WTC11 (cell line): Measurements from ENCODE around the gene ELL3. TPM values are rescaled to one million over a fixed set of nuclear protein-coding genes. Genes with fewer than 3 reads are reported as not detected.

ENCODE experiments used
- ATAC-seq: fragments of 200-7000 bp; cut with Tn5 transposase; 2 replicates; pipeline ENCODE4 v1.10.0; 2021; ENCODE audit warnings: mild to moderate bottlenecking, moderate library complexity
- CTCF ChIA-PET: fragments of 300-600 bp; sonication (Branson Sonifier 250); formaldehyde crosslinking; loops from one replicate; lab custom pipeline; 2021; ENCODE audit warnings: antibody characterized with exemption; lab: Charles Lee
- POLR2A ChIA-PET: fragments of 350-600 bp; sonication (Branson Sonifier 250); formaldehyde crosslinking; loops from one replicate; lab custom pipeline; 2021; ENCODE audit warnings: antibody characterized with exemption; lab: Charles Lee
- DNase-seq: peaks from one replicate; pipeline ENCODE4 v3.0.0; 2021; ENCODE audit warnings: low spot score
- H3K27ac Mint-ChIP-seq: 2 replicates; pipeline ENCODE4 v1.8.0; 2021; ENCODE audit warnings: mixed read lengths
- H3K27me3 Mint-ChIP-seq: 2 replicates; pipeline ENCODE4 v1.8.0; 2021; ENCODE audit warnings: low read depth, mild to moderate bottlenecking, moderate library complexity, mixed read lengths
- H3K36me3 Mint-ChIP-seq: 2 replicates; pipeline ENCODE4 v1.8.0; 2021; ENCODE audit warnings: mixed read lengths
- H3K4me1 Mint-ChIP-seq: 2 replicates; pipeline ENCODE4 v1.8.0; 2022; ENCODE audit warnings: mixed read lengths
- H3K4me3 Mint-ChIP-seq: 2 replicates; pipeline ENCODE4 v1.8.0; 2021; ENCODE audit warnings: mild to moderate bottlenecking, moderate library complexity, mixed read lengths
- H3K9me3 Mint-ChIP-seq: 2 replicates; pipeline ENCODE4 v1.8.0; 2021; ENCODE audit warnings: mixed read lengths
- AR ChIP-seq: fragments of 250-450 bp; sonication (Bioruptor Pico); IDR thresholded peaks from 2 replicates; pipeline ENCODE4 v1.9.0; 2021; ENCODE audit warnings: mild to moderate bottlenecking
- ATF1 ChIP-seq: sonication (generic); formaldehyde crosslinking; IDR thresholded peaks from 2 replicates; pipeline ENCODE4 v1.8.1; 2023; ENCODE audit warnings: mild to moderate bottlenecking, moderate library complexity, missing genetic modification reagents
- ATF3 ChIP-seq: sonication (generic); formaldehyde crosslinking; conservative IDR thresholded peaks from 2 replicates; pipeline ENCODE4 v1.8.1; 2022; ENCODE audit warnings: mild to moderate bottlenecking, missing genetic modification reagents
- CREM ChIP-seq: sonication (generic); formaldehyde crosslinking; IDR thresholded peaks from 2 replicates; pipeline ENCODE4 v1.8.1; 2022; ENCODE audit warnings: mild to moderate bottlenecking, missing genetic modification reagents, moderate library complexity
- E2F5 ChIP-seq: sonication (generic); formaldehyde crosslinking; IDR thresholded peaks from 2 replicates; pipeline ENCODE4 v1.8.1; 2022; ENCODE audit warnings: mild to moderate bottlenecking, moderate library complexity, missing genetic modification reagents
- ERG ChIP-seq: fragments of 250-450 bp; sonication (Bioruptor Pico); IDR thresholded peaks from 2 replicates; pipeline ENCODE4 v1.8.0; 2021; ENCODE audit warnings: mild to moderate bottlenecking
- FOXK1 ChIP-seq: sonication (generic); formaldehyde crosslinking; IDR thresholded peaks from 2 replicates; pipeline ENCODE4 v1.8.0; 2022; ENCODE audit warnings: mild to moderate bottlenecking, moderate library complexity, missing genetic modification reagents
- GABPB1 ChIP-seq: sonication (generic); formaldehyde crosslinking; IDR thresholded peaks from 2 replicates; pipeline ENCODE4 v1.8.1; 2023; ENCODE audit warnings: mild to moderate bottlenecking, missing genetic modification reagents
- GTF2I ChIP-seq: fragments of 250-450 bp; sonication (Bioruptor Pico); conservative IDR thresholded peaks from 2 replicates; pipeline ENCODE4 v1.4.0; 2021; ENCODE audit warnings: mild to moderate bottlenecking
- IRF1 ChIP-seq: sonication (generic); formaldehyde crosslinking; IDR thresholded peaks from 2 replicates; pipeline ENCODE4 v1.8.0; 2023; ENCODE audit warnings: missing genetic modification reagents
- JUN ChIP-seq: sonication (generic); formaldehyde crosslinking; IDR thresholded peaks from 2 replicates; pipeline ENCODE4 v1.8.0; 2023; ENCODE audit warnings: mild to moderate bottlenecking, missing genetic modification reagents
- MAX ChIP-seq: sonication (generic); formaldehyde crosslinking; IDR thresholded peaks from 2 replicates; pipeline ENCODE4 v1.8.0; 2022; ENCODE audit warnings: mild to moderate bottlenecking, missing genetic modification reagents
- MLX ChIP-seq: sonication (generic); formaldehyde crosslinking; IDR thresholded peaks from 2 replicates; pipeline ENCODE4 v1.8.1; 2023; ENCODE audit warnings: mild to moderate bottlenecking, missing genetic modification reagents, moderate library complexity
- NFATC4 ChIP-seq: fragments of 250-450 bp; sonication (Bioruptor Pico); IDR thresholded peaks from 2 replicates; pipeline ENCODE4 v1.9.0; 2021; ENCODE audit warnings: mild to moderate bottlenecking
- NR3C1 ChIP-seq: sonication (generic); formaldehyde crosslinking; conservative IDR thresholded peaks from 2 replicates; pipeline ENCODE4 v1.8.1; 2023; ENCODE audit warnings: low read depth, mild to moderate bottlenecking, missing genetic modification reagents
- RELA ChIP-seq: sonication (generic); formaldehyde crosslinking; IDR thresholded peaks from 2 replicates; pipeline ENCODE4 v1.8.1; 2022; ENCODE audit warnings: missing genetic modification reagents, mild to moderate bottlenecking, borderline replicate concordance
- RORB ChIP-seq: fragments of 250-450 bp; sonication (Bioruptor Pico); IDR thresholded peaks from 2 replicates; pipeline ENCODE4 v1.9.0; 2021; ENCODE audit warnings: mild to moderate bottlenecking
- SMAD4 ChIP-seq: sonication (generic); formaldehyde crosslinking; IDR thresholded peaks from 2 replicates; pipeline ENCODE4 v1.8.0; 2022; ENCODE audit warnings: mild to moderate bottlenecking, missing genetic modification reagents
- TCF7 ChIP-seq: sonication (generic); formaldehyde crosslinking; IDR thresholded peaks from 2 replicates; pipeline ENCODE4 v1.8.0; 2022; ENCODE audit warnings: mild to moderate bottlenecking, low read depth, missing genetic modification reagents, moderate library complexity
- TEAD1 ChIP-seq: sonication (generic); formaldehyde crosslinking; IDR thresholded peaks from 2 replicates; pipeline ENCODE4 v1.8.0; 2022; ENCODE audit warnings: mild to moderate bottlenecking, missing genetic modification reagents
- TP53 ChIP-seq: sonication (generic); formaldehyde crosslinking; IDR thresholded peaks from 2 replicates; pipeline ENCODE4 v1.8.1; 2023; ENCODE audit warnings: mild to moderate bottlenecking, missing genetic modification reagents
- ZBTB21 ChIP-seq: sonication (generic); formaldehyde crosslinking; IDR thresholded peaks from 2 replicates; pipeline ENCODE4 v1.8.1; 2023; ENCODE audit warnings: mild to moderate bottlenecking, missing genetic modification reagents, borderline replicate concordance
- ZNF121 ChIP-seq: sonication (generic); formaldehyde crosslinking; IDR thresholded peaks from 2 replicates; pipeline ENCODE4 v1.8.0; 2023; ENCODE audit warnings: missing genetic modification reagents
- ZNF219 ChIP-seq: sonication (generic); formaldehyde crosslinking; IDR thresholded peaks from 2 replicates; pipeline ENCODE4 v1.8.0; 2023; ENCODE audit warnings: missing genetic modification reagents, mild to moderate bottlenecking, borderline replicate concordance
- ZNF281 ChIP-seq: sonication (generic); formaldehyde crosslinking; IDR thresholded peaks from 2 replicates; pipeline ENCODE4 v1.8.0; 2023; ENCODE audit warnings: mild to moderate bottlenecking, missing genetic modification reagents
- total RNA-seq: library from RNA; stranded (reverse); gene quantifications from 3 replicates; pipeline ENCODE4 v1.2.3, GENCODE V29; 2021

Gene ELL3
- total RNA-seq, 1 experiment from 2014 or later: 8.8 TPM

- peak; percentile 20; the same call in 1 of the 2 replicates for TF ChIP-seq ZNF281
- 0 out of 2 replicates have a peak, but pooled peaks have one; percentile 14 for TF ChIP-seq E2F5 (CRISPR knock-in tag)
- no peak for TF ChIP-seq GABPB1 (CRISPR knock-in tag)
- TF ChIP-seq TP53 (CRISPR knock-in tag): no peak
- no peak for TF ChIP-seq NFATC4 (CRISPR knock-in tag)
- no peak for TF ChIP-seq SMAD4 (CRISPR knock-in tag)
- TF ChIP-seq TEAD1 (CRISPR knock-in tag): 0 out of 2 replicates have a peak, but pooled peaks have one; percentile 27
- no peak for TF ChIP-seq JUN
- no peak for TF ChIP-seq IRF1 (CRISPR knock-in tag)
- TF ChIP-seq ZBTB21 (CRISPR knock-in tag): no peak
Observed at GRCh38 chr15:43777267-43777914, 625 bp upstream of the ELL3 start (continued).

- ChIA-PET CTCF (interaction anchor here (0.6 to 3.9 kb wide), 16 partner anchors 10 to 405 kb away, joined by 3 to 75 read pairs (median 5); partner anchors contain the start of genes HYPK, MFAP1, SERF2 and SERINC4), POLR2A (interaction anchor here (0.8 to 2.2 kb wide), 7 partner anchors 15 to 266 kb away, joined by 3 to 12 read pairs (median 6); partner anchors contain the start of genes HYPK, SERF2 and SERINC4)
- DNase-seq (peak; percentile 58), ATAC-seq (peak; percentile 32)
- no peak overlapping the region for H3K27ac Mint-ChIP-seq
- H3K4me1 Mint-ChIP-seq: peaks cover 13% of the 10 kb centered on the region
- peaks cover 23% of the 10 kb centered on the region for H3K36me3 Mint-ChIP-seq
- H3K9me3 Mint-ChIP-seq: peaks cover 5% of the 10 kb centered on the region; the same call in 1 of the 2 replicates
- TF ChIP-seq ZNF219 (CRISPR knock-in tag): no peak
- TF ChIP-seq AR (CRISPR knock-in tag): no peak
- no peak for TF ChIP-seq CREM (CRISPR knock-in tag)
- no peak for TF ChIP-seq RORB (CRISPR knock-in tag)
- peak; percentile 0; the same call in 1 of the 2 replicates for TF ChIP-seq TEAD1 (CRISPR knock-in tag)
- peak; percentile 15 for TF ChIP-seq MAX
- no peak for TF ChIP-seq ZNF121 (CRISPR knock-in tag)
- no peak for TF ChIP-seq TCF7 (CRISPR knock-in tag)
- TF ChIP-seq ZBTB21 (CRISPR knock-in tag): no peak
- peak; percentile 38; the same call in 1 of the 2 replicates for TF ChIP-seq ERG (CRISPR knock-in tag)
- no peak; the same call in 1 of the 2 replicates for TF ChIP-seq RELA (CRISPR knock-in tag)
- no peak for TF ChIP-seq NR3C1 (CRISPR knock-in tag)
- TF ChIP-seq MLX: no peak
- no peak for TF ChIP-seq GTF2I
- TF ChIP-seq TP53 (CRISPR knock-in tag): no peak
- TF ChIP-seq ATF1 (CRISPR knock-in tag): no peak
- no peak for TF ChIP-seq FOXK1 (CRISPR knock-in tag)
- no peak for TF ChIP-seq ATF3
- TF ChIP-seq, all 79 proteins: peak for 3
- Mint-ChIP-seq H3K4me3 (peak overlapping the region; percentile 84), H3K27me3 (no peaks in the 10 kb centered on the region; the same call in 1 of the 2 replicates)
Observed at GRCh38 chr15:43776101-43776717, 557 bp downstream of the ELL3 start.
